Vagina (tissue), 2 donors: ENCODE data around the gene ADAM22. TPM values are rescaled to one million over a fixed set of nuclear protein-coding genes. Genes with fewer than 3 reads are reported as not detected.

ENCODE experiments used
- DNase-seq, 2 donors: peaks; one replicate each; pipeline ENCODE4 v3.0.0-alpha.2; 2017; ENCODE audit errors: extremely low spot score in 2 of 2
- H3K27ac ChIP-seq: fragments of 200-600 bp; sonication (generic); one replicate; pipeline ENCODE4 v1.5.1; 2019
- H3K27me3 ChIP-seq: fragments of 200-600 bp; sonication (generic); one replicate; pipeline ENCODE4 v1.5.1; 2019
- H3K36me3 ChIP-seq, 2 donors: fragments of 200-600 bp; sonication (generic); one replicate each; pipeline ENCODE4 v1.5.1; 2017 to 2019
- H3K4me1 ChIP-seq: fragments of 200-600 bp; sonication (generic); one replicate; pipeline ENCODE4 v1.5.1; 2019
- H3K4me3 ChIP-seq, 2 donors: fragments of 200-600 bp; sonication (generic); 1 replicate in 1 of 2; 2 replicates in 1 of 2; pipeline ENCODE4 v1.5.1; 2016 to 2019
- H3K9me3 ChIP-seq: fragments of 200-600 bp; sonication (generic); one replicate; pipeline ENCODE4 v1.5.1; 2019
- POLR2A ChIP-seq, 2 donors: fragments of 450-650 bp; IDR thresholded peaks; one replicate each; pipeline ENCODE4 v1.6.1; 2017; ENCODE audit warnings: antibody characterized with exemption in 2 of 2, mild to moderate bottlenecking in 2 of 2, moderate library complexity in 2 of 2
- POLR2AphosphoS5 ChIP-seq, 2 donors: sonication (generic); formaldehyde crosslinking; IDR thresholded peaks; one replicate each; pipeline ENCODE4 v1.9.0; 2017; ENCODE audit warnings: antibody characterized with exemption in 2 of 2, mild to moderate bottlenecking in 2 of 2, low read depth in 1 of 2; ENCODE audit not compliant: insufficient read depth in 1 of 2
- intact Hi-C: fragments of 100-400 bp; cut with DNase I; formaldehyde crosslinking; loops from one replicate; pipeline ENCODE4 v1.15.1; 2023
- total RNA-seq: library from RNA; depleted of rRNA; stranded (reverse); fragments of >200 nt; gene quantifications from one replicate; pipeline ENCODE4 v1.2.3, GENCODE V29; 2016
- TF ChIP-seq, protein P1 (sequence below), 3 experiments: fragments of 450-650 bp in 2 of 3; fragments of 200-600 bp in 1 of 3; sonication (generic) in 1 of 3; IDR thresholded peaks; one replicate each; pipeline ENCODE4 v1.5.1; 2017 to 2019; ENCODE audit warnings: antibody characterized with exemption in 3 of 3, mild to moderate bottlenecking in 2 of 3, moderate library complexity in 2 of 3

Gene ADAM22
- total RNA-seq, 1 donor from 2014 or later: 6.1 TPM

- intact Hi-C loops: no loop called here
- TF ChIP-seq POLR2AphosphoS5 (IDR thresholded peaks at IDR 0.05; ENCODE audit: insufficient read depth in 1 of 2, low read depth in 1 of 2): no peak
- no peak for TF ChIP-seq POLR2A (IDR thresholded peaks at IDR 0.05)
- TF ChIP-seq, protein P1, sequence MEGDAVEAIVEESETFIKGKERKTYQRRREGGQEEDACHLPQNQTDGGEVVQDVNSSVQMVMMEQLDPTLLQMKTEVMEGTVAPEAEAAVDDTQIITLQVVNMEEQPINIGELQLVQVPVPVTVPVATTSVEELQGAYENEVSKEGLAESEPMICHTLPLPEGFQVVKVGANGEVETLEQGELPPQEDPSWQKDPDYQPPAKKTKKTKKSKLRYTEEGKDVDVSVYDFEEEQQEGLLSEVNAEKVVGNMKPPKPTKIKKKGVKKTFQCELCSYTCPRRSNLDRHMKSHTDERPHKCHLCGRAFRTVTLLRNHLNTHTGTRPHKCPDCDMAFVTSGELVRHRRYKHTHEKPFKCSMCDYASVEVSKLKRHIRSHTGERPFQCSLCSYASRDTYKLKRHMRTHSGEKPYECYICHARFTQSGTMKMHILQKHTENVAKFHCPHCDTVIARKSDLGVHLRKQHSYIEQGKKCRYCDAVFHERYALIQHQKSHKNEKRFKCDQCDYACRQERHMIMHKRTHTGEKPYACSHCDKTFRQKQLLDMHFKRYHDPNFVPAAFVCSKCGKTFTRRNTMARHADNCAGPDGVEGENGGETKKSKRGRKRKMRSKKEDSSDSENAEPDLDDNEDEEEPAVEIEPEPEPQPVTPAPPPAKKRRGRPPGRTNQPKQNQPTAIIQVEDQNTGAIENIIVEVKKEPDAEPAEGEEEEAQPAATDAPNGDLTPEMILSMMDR (IDR thresholded peaks at IDR 0.05): no peak
- H3K4me1 ChIP-seq: no peaks in the 10 kb centered on the region
- no peak for DNase-seq
- no peak overlapping the region for H3K4me3 ChIP-seq
- no peak overlapping the region for H3K27ac ChIP-seq
- H3K36me3 ChIP-seq: no peaks in the 10 kb centered on the region
- H3K27me3 ChIP-seq: no peaks in the 10 kb centered on the region
- no peaks in the 10 kb centered on the region for H3K9me3 ChIP-seq
Observed at GRCh38 chr7:88226886-88227516, 292.9 kb downstream of the ADAM22 start.

DNA sequence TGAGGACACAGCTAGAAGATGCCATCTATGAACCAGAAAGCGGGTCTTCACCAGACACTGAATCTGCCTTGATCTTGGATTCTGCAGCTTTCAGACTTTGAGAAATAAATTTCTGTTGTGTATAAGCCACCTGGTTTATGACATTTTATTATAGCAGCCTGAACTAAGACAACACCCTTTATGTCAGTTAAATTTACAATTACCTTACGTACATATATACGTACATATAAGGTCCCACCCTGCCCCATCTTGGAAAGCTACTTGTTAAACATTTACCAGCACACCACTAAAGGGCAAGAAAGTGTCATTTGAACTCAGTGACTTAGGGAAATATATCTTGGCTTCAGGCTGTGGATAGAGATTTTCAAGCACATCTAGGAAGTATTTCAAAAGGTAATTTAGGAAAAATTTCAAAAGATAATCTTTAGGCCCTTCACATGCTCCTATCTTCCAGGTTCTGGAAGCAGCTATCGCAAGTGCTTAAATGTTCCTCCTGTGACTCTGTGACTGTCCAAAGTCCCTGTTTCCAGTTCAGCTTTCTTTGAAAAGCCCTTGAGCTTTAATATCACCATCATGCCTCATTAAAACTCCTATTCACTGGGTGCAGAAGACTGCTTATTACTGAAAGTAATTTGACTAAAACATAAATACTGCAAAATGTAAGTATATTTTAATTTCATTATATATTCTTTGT is 295.4 kb downstream of the ADAM22 start:
- DNase-seq: no peak
- H3K27me3 ChIP-seq: no peaks in the 10 kb centered on the region
- H3K36me3 ChIP-seq: no peaks in the 10 kb centered on the region
- H3K4me1 ChIP-seq: no peaks in the 10 kb centered on the region
- H3K4me3 ChIP-seq: no peak overlapping the region
- no peaks in the 10 kb centered on the region for H3K9me3 ChIP-seq
- intact Hi-C loops: no loop called here
- TF ChIP-seq POLR2A (IDR thresholded peaks at IDR 0.05): no peak
- TF ChIP-seq POLR2AphosphoS5 (IDR thresholded peaks at IDR 0.05; ENCODE audit: insufficient read depth in 1 of 2, low read depth in 1 of 2): no peak
- TF ChIP-seq, protein P1 (IDR thresholded peaks at IDR 0.05): no peak
- no peak overlapping the region for H3K27ac ChIP-seq

GRCh38 chr7:88230646-88231045 is 296.6 kb downstream of the ADAM22 start:
- no peak overlapping the region for H3K4me3 ChIP-seq
- no peak for DNase-seq
- H3K27ac ChIP-seq: no peak overlapping the region
- TF ChIP-seq POLR2A (IDR thresholded peaks at IDR 0.05) (no peak), POLR2AphosphoS5 (IDR thresholded peaks at IDR 0.05; ENCODE audit: insufficient read depth in 1 of 2, low read depth in 1 of 2) (no peak)
- TF ChIP-seq, protein P1 (IDR thresholded peaks at IDR 0.05): no peak
- H3K36me3 ChIP-seq: no peaks in the 10 kb centered on the region
- H3K4me1 ChIP-seq: no peaks in the 10 kb centered on the region
- H3K27me3 ChIP-seq: no peaks in the 10 kb centered on the region
- intact Hi-C loops: no loop called here
- H3K9me3 ChIP-seq: no peaks in the 10 kb centered on the region

GRCh38 chr7:88233828-88234227 is 299.8 kb downstream of the ADAM22 start:
- Histone ChIP-seq H3K27me3 (no peaks in the 10 kb centered on the region), H3K36me3 (no peaks in the 10 kb centered on the region), H3K4me3 (no peak overlapping the region), H3K4me1 (no peaks in the 10 kb centered on the region), H3K27ac (no peak overlapping the region), H3K9me3 (no peaks in the 10 kb centered on the region)
- no peak for DNase-seq
- TF ChIP-seq POLR2AphosphoS5 (IDR thresholded peaks at IDR 0.05; ENCODE audit: insufficient read depth in 1 of 2, low read depth in 1 of 2) (no peak), POLR2A (IDR thresholded peaks at IDR 0.05) (no peak)
- TF ChIP-seq, protein P1 (IDR thresholded peaks at IDR 0.05): no peak
- intact Hi-C loops: no loop called here

- no peaks in the 10 kb centered on the region for H3K36me3 ChIP-seq
- TF ChIP-seq, protein P1 (IDR thresholded peaks at IDR 0.05): no peak
- no peak for TF ChIP-seq POLR2AphosphoS5 (IDR thresholded peaks at IDR 0.05; ENCODE audit: insufficient read depth in 1 of 2, low read depth in 1 of 2)
- TF ChIP-seq POLR2A (IDR thresholded peaks at IDR 0.05): no peak
- no peak overlapping the region for H3K27ac ChIP-seq
- no peak overlapping the region for H3K4me3 ChIP-seq
- no peaks in the 10 kb centered on the region for H3K9me3 ChIP-seq
- intact Hi-C loops: no loop called here
- DNase-seq: no peak
- no peaks in the 10 kb centered on the region for H3K27me3 ChIP-seq
- H3K4me1 ChIP-seq: no peaks in the 10 kb centered on the region
Observed at GRCh38 chr7:88239852-88240251, 305.8 kb downstream of the ADAM22 start.
